GM12878 (cell line): Measurements from ENCODE around the gene NR1I3. TPM values are rescaled to one million over a fixed set of nuclear protein-coding genes. Genes with fewer than 3 reads are reported as not detected.
A peak's percentile ranks its signal among the peaks of the same experiment; 100 is the strongest.

Experiments
- ATAC-seq: fragments of 200-7000 bp; cut with Tn5 transposase; 3 replicates; pipeline ENCODE4 v1.9.1; 2020; ENCODE audit warnings: mild to moderate bottlenecking, moderate library complexity
- BruUV-seq: library from RNA; stranded (reverse); fragments of 400-500 nt; replicated peaks from 2 replicates; lab custom pipeline; 2021; lab: Mats Ljungman, UMichigan
- CTCF ChIA-PET: fragments of 300-600 bp; sonication (Branson Sonifier 250); formaldehyde crosslinking; extraction: SDS; loops from one replicate; lab custom pipeline; 2021; ENCODE audit warnings: inconsistent platforms; lab: Yijun Ruan, JAX
- POLR2A ChIA-PET: fragments of 350-600 bp; formaldehyde crosslinking; extraction: SDS; loops from one replicate; lab custom pipeline; 2021; ENCODE audit warnings: inconsistent platforms; lab: Charles Lee
- RAD21 ChIA-PET: fragments of 300-600 bp; sonication (Branson Sonifier 250); formaldehyde crosslinking; loops from one replicate; lab custom pipeline; 2023; ENCODE audit warnings: antibody characterized with exemption; ENCODE audit not compliant: unreplicated experiment; lab: Charles Lee
- SMC1A ChIA-PET: fragments of 300-600 bp; sonication (Branson Sonifier 250); formaldehyde crosslinking; loops from one replicate; lab custom pipeline; 2023; ENCODE audit not compliant: unreplicated experiment, uncharacterized antibody; lab: Charles Lee
- DNase-seq: peaks from one replicate; pipeline ENCODE4 v3.0.0-alpha.2; 2011; ENCODE audit warnings: low read depth, low spot score
- FAIRE-seq: peaks from 3 replicates; lab custom pipeline; 2011; peaks lifted over from hg19 to GRCh38; lab: Jason Lieb, UNC
- H2AFZ ChIP-seq: 2 replicates; pipeline ENCODE4 v1.6.0; 2011; ENCODE audit warnings: low read depth, low read length, control low read depth; ENCODE audit not compliant: control insufficient read depth
- H3K27ac ChIP-seq: 2 replicates; pipeline ENCODE4 v1.5.1; 2011; ENCODE audit warnings: control low read depth; ENCODE audit not compliant: control insufficient read depth, insufficient read depth
- H3K27me3 ChIP-seq, 2 experiments: replicated peaks in 1 of 2; 2 replicates each; pipeline versions ENCODE4 v1.6.0 to v1.6.1; 2011; ENCODE audit warnings: low read length in 1 of 2; ENCODE audit not compliant: control insufficient read depth in 2 of 2, insufficient read depth in 2 of 2
- H3K36me3 ChIP-seq, 2 experiments: 2 replicates each; pipeline ENCODE4 v1.5.1; 2011; ENCODE audit warnings: low read length in 1 of 2; ENCODE audit not compliant: control insufficient read depth in 2 of 2, insufficient read depth in 2 of 2
- H3K4me1 ChIP-seq: 2 replicates; pipeline ENCODE4 v1.6.1; 2011; ENCODE audit warnings: mild to moderate bottlenecking, low read length, moderate library complexity, mixed read lengths; ENCODE audit not compliant: control insufficient read depth, insufficient read depth
- H3K4me2 ChIP-seq: 2 replicates; pipeline ENCODE4 v1.6.0; 2011; ENCODE audit warnings: control low read depth; ENCODE audit not compliant: control insufficient read depth, insufficient read depth
- H3K4me3 ChIP-seq: fragments of 200-600 bp; sonication (generic); 2 replicates; pipeline ENCODE4 v1.5.1; 2016
- H3K79me2 ChIP-seq: 2 replicates; pipeline ENCODE4 v1.6.0; 2011; ENCODE audit warnings: low read length; ENCODE audit not compliant: control insufficient read depth, insufficient read depth
- H3K9ac ChIP-seq: 2 replicates; pipeline ENCODE4 v1.8.0; 2011; ENCODE audit warnings: low read length, control low read depth, mixed read lengths; ENCODE audit not compliant: control insufficient read depth, insufficient read depth
- H3K9me3 ChIP-seq: replicated peaks from 3 replicates; pipeline ENCODE4 v1.5.1; 2011; ENCODE audit warnings: mild to moderate bottlenecking, low read length; ENCODE audit not compliant: control insufficient read depth, insufficient read depth
- H4K20me1 ChIP-seq: 2 replicates; pipeline ENCODE4 v1.6.0; 2011; ENCODE audit not compliant: control insufficient read depth, insufficient read depth
- CHD4 ChIP-seq: fragments of 200-600 bp; sonication (generic); IDR thresholded peaks from 2 replicates; pipeline ENCODE4 v1.6.1; 2016; ENCODE audit warnings: mild to moderate bottlenecking
- POU2F2 ChIP-seq: IDR thresholded peaks from 3 replicates; pipeline ENCODE4 v1.6.1; 2011; ENCODE audit warnings: low read depth, mild to moderate bottlenecking, low read length, borderline replicate concordance
- RELA ChIP-seq: fragments of 450-650 bp; IDR thresholded peaks from 2 replicates; pipeline ENCODE4 v1.8.0; 2014; ENCODE audit warnings: borderline replicate concordance; ENCODE audit not compliant: partially characterized antibody
- WRNIP1 ChIP-seq: IDR thresholded peaks from 2 replicates; pipeline ENCODE4 v1.6.1; 2011; ENCODE audit warnings: low read depth, low read length, improper control_type of control experiment, borderline replicate concordance
- YY1 ChIP-seq: IDR thresholded peaks from 2 replicates; pipeline ENCODE4 v1.6.1; 2011; ENCODE audit warnings: low read depth, mild to moderate bottlenecking, low read length
- ZNF274 ChIP-seq: IDR thresholded peaks from one replicate; pipeline ENCODE4 v1.8.0; 2011; ENCODE audit not compliant: insufficient read length, insufficient read depth
- WGBS: methylation state at CpG from one replicate; pipeline ENCODE4 v1.1.6; 2016; ENCODE audit warnings: low lambda C conversion rate; ENCODE audit not compliant: insufficient replicate concordance, insufficient coverage; ENCODE audit errors: missing lambda C conversion rate; 5-methylcytosine and 5-hydroxymethylcytosine counted together
- in situ Hi-C: fragments of 300-500 bp; cut with MboI; formaldehyde crosslinking; loops from 9 replicates; pipeline ENCODE4 v1.14.3; 2018; ENCODE audit warnings: mixed read lengths
- intact Hi-C: fragments of 100-400 bp; cut with micrococcal nuclease; formaldehyde crosslinking; loops from one replicate; pipeline ENCODE4 v1.14.2; 2022; ENCODE audit not compliant: unreplicated experiment
- polyA plus RNA-seq, 11 experiments: library from polyadenylated mRNA; depleted of rRNA in 4 of 11; unstranded in 6 of 11; stranded (reverse) in 5 of 11; fragments of >200 nt; fragmentation: Nextera tagmentation in 4 of 11; fragmentation: Illumina TruSeq in 1 of 11; extraction: Ambion mirVana in 4 of 11; extraction: Trizol in 1 of 11; gene quantifications; 1 replicate in 1 of 11; 2 replicates in 10 of 11; pipeline versions ENCODE4 v1.2.1 to v1.2.3, GENCODE V29; 2011 to 2016; ENCODE audit warnings: inconsistent platforms in 2 of 11, missing spikeins in 2 of 11, low read depth in 1 of 11
- total RNA-seq, 4 experiments: library from RNA; depleted of rRNA in 3 of 4; stranded (reverse); fragments of >200 nt in 3 of 4; fragmentation: Illumina TruSeq in 1 of 4; extraction: Trizol in 1 of 4; gene quantifications; 2 replicates each; pipeline versions ENCODE4 v1.2.1 to v1.2.3, GENCODE V29; 2013 to 2021
- TF ChIP-seq, protein P1 (sequence below): IDR thresholded peaks from 2 replicates; pipeline ENCODE4 v1.6.1; 2012; ENCODE audit warnings: low read depth, low read length, improper control_type of control experiment

NR1I3 gene
- total and polyA plus RNA-seq, 10 of the 15 experiments (the other 5 are each of a cell fraction or from before 2014, with no cell fraction given), result 0.13 to 0.52 (median 0.24) TPM; not detected in 7

- TF ChIP-seq WRNIP1, result no peak
- peak; percentile 59; the same call in 1 of the 2 replicates for TF ChIP-seq YY1
- TF ChIP-seq POU2F2, result no peak
- no peak for TF ChIP-seq RELA
- TF ChIP-seq, protein P1, sequence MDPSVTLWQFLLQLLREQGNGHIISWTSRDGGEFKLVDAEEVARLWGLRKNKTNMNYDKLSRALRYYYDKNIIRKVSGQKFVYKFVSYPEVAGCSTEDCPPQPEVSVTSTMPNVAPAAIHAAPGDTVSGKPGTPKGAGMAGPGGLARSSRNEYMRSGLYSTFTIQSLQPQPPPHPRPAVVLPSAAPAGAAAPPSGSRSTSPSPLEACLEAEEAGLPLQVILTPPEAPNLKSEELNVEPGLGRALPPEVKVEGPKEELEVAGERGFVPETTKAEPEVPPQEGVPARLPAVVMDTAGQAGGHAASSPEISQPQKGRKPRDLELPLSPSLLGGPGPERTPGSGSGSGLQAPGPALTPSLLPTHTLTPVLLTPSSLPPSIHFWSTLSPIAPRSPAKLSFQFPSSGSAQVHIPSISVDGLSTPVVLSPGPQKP, result no peak
- no peak for TF ChIP-seq ZNF274
- TF ChIP-seq, all 136 proteins: peak for 8
Measured at GRCh38 chr1:161192476-161193465, 45.2 kb downstream of the NR1I3 start (continued).

DNA sequence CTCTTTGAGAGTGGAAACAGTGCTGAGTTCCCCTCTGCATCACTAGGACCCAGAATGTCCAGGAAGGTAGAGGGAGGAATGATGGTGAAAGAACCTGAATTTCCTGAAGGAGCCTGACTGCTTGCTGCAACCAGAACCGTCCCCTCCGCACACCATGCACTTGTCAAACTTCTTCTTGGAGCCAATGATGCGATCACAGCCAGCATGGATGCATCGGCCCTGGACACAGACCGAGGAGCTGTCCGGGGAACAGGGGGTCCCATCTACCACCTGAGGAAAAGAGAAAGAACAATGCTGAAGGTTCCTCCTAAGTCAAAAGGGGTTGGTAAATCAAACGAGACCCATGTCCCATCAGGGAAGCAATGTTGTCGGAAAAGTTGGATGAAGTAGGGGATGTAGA lies 46.0 kb downstream of the NR1I3 start:
- no peak overlapping the region for H3K4me2 ChIP-seq
- H3K79me2 ChIP-seq, result no peaks in the 10 kb centered on the region
- BruUV-seq, result no TSS peak
- intact Hi-C loops, result loop anchor here (1.0 kb wide), 3 partner anchors 33 to 190 kb away; no protein-coding TSS in a partner anchor
- TF ChIP-seq CHD4, result no peak
- TF ChIP-seq, all 136 proteins: peak for 0
- POLR2A ChIA-PET, result interaction anchor here (0.7 to 1.7 kb wide), 4 partner anchors 9 to 33 kb away, joined by 3 to 9 read pairs (median 4); partner anchors contain the start of gene NDUFS2
- H3K27ac ChIP-seq, result no peak overlapping the region
- H3K36me3 ChIP-seq, result no peaks in the 10 kb centered on the region
- no peaks in the 10 kb centered on the region for H3K9me3 ChIP-seq
- no peak overlapping the region for H3K9ac ChIP-seq
- no peak overlapping the region for H3K4me3 ChIP-seq
- no peak for FAIRE-seq
- SMC1A ChIA-PET, result interaction anchor here (0.9 to 5.3 kb wide), 13 partner anchors 10 to 547 kb away, joined by 3 to 55 read pairs (median 6); partner anchors contain the start of genes NDUFS2, PPOX and TOMM40L
- WGBS, result 27% methylated on average over 8 of the region's 8 CpGs
- CTCF ChIA-PET, result interaction anchor here (0.8 to 7.0 kb wide), 21 partner anchors 10 to 550 kb away, joined by 3 to 164 read pairs (median 7); partner anchors contain the start of genes APOA2, CFAP126, NDUFS2 and PPOX
- DNase-seq, result no peak
- no peak for ATAC-seq
- peaks cover 27% of the 10 kb centered on the region for H3K4me1 ChIP-seq
- in situ Hi-C loops, result loop anchor here (10.0 kb wide), 1 partner anchor 553 kb away; the partner anchor contains the start of gene DUSP12
- peak overlapping the region; percentile 82; the same call in 1 of the 2 replicates for H2AFZ ChIP-seq
- H4K20me1 ChIP-seq, result no peaks in the 10 kb centered on the region
- RAD21 ChIA-PET, result interaction anchor here (1.4 to 7.2 kb wide), 8 partner anchors 11 to 190 kb away, joined by 4 to 55 read pairs (median 5); partner anchors contain the start of genes APOA2, B4GALT3, PPOX and TOMM40L
- H3K27me3 ChIP-seq, result no peaks in the 10 kb centered on the region
